HG03025 (cell line): ENCODE results near the gene NUTM2D.
"Not testable (repeated sequence)": the region's sequence is repeated elsewhere in the genome, so short reads cannot be mapped to it uniquely, and the experiment has no call there.

ENCODE experiments used
- ATAC-seq: cut with Tn5 transposase; IDR thresholded peaks from one replicate; pipeline ENCODE4 v1.9.1; 2021; ENCODE audit warnings: mild to moderate bottlenecking, moderate library complexity; ENCODE audit not compliant: unreplicated experiment, low FRiP score

Gene NUTM2D

DNA sequence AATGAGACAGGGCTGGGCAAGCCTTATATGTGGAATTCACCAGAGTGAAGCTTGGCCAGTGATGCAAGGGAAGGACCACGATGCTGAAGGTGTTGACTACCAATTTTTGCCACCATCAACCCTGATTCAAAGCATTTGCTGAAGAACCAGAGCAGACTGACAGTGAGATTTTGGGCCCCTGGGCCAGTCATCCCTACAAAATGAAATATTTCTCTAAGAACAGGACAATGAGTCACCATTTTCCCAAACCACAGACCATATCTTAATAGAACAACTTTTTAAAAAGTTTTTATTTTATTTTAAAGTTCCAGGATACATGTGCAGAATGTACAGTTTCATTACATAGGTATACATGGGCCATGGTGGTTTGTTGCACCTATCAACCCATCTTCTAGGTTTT, 16.5 kb downstream of the NUTM2D start:
- not testable (repeated sequence) for ATAC-seq

DNA sequence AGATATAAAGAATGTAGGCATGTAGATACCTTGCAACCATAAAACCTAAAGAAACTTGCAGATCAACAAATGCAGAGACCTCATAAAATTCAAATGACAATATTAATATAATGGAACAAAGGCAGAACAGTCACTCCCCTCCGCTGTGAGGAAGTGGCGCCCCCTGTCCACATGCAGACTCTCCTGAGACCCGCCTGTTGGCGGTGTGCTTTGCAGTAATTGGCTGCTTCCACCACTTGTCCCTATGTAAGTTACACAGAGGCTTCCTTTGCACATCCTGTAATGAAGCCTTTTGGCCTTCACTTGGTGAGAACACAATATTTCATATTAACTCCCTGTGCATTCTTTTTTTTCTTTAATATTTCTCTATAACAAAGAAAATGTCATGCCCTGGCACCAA, 21.6 kb downstream of the NUTM2D start:
- ATAC-seq: not testable (repeated sequence)

DNA sequence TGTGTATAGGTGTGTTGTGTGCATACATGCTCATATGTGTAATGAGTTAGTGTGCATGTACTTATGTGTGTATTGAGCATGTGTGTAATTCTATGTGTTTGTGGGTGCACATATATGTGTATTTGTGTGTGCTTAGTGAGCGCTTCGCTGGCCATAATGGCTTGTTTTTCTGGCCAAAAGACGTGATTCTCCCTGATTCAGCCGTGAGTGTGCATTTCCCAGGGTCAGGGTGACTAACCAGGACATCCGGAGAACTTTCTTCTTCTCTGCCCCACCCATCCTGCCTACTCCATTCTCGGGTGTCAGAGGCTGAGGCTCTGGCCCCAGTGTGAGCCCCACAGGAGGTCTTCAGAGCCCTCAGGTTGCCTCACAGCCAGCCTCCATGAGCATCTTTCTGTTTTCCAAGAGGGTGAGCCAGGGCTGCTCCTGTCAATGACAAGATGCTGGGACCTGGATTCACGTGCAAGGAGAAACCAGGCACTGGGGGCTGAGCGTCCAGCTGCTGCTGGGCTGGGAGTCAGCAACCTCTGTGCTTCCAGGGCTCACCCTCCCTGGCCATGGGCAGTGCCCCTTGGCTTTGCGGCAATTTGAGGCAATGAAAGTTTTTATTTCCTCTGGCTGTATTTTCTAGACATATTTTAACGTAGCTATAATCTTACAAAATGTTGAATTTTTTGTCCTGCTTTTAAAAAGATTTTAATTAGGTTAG, 25.8 kb downstream of the NUTM2D start:
- not testable (repeated sequence) for ATAC-seq

DNA sequence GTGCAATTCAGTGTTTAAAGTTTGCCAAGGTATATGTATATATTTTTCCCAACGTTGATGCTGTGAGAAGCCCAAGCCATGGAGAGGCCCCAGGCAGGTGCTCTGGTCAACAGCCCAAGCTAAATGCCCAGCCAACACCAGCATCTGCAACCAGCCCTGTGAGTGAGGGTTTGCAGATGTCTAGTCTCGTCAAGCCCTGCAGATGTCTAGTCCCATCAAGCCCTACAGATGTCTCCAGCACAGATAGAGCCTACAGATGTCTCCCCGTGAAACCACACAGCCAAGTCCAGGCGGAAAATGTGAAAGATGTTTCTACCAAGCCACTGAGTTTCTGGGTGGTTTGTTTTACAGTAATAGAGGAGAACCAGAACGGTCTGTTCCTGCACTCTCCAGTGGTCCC, 26.7 kb downstream of the NUTM2D start:
- ATAC-seq: not testable (repeated sequence)

DNA sequence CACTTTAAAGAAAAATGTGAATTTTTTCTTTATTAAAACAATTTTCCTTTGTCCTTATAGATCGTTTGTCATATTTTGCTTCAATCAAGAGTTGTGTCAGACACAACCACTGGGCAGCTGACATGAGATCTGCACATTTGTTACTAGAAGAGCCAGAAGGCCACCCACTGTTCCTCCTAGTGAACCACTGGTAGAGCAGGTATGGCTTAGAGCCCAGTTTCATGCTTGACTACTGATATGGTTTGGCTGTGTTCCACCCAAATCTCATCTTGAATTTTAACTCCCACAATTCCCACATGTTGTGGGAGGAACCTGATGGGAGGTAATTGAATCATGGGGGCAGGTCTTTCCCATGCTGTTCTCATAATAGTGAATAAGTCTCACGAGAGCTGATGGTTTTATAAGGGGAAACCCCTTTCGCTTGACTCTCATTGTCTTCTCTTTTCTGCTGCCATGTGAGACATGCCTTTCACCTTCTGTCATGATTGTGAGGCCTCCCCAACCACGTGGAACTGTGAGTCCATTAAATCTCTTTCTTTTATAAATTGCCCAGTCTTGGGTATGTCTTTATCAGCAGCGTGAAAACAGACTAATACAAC, 28.3 kb downstream of the NUTM2D start:
- ATAC-seq: not testable (repeated sequence)

DNA sequence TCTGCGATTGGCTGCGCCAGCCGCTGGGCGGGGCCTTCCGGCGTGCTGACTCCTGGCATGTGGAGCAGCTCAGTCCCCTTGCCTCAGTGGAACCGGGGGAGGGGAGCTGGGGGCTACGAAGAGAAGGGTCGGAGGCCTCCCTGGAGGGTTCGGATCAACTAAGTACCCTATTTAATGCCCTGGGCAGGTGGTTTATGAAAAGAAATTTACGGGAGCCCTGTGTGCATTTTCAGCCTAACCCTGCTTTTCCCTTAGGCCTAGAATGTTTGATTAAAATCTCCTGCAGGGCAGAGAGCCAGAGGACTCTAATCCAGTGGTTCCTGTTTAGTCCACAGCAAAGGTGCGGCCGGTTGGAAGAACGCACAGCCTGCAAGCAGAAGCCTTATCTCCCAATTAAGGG, 33.8 kb downstream of the NUTM2D start:
- not testable (repeated sequence) for ATAC-seq

DNA sequence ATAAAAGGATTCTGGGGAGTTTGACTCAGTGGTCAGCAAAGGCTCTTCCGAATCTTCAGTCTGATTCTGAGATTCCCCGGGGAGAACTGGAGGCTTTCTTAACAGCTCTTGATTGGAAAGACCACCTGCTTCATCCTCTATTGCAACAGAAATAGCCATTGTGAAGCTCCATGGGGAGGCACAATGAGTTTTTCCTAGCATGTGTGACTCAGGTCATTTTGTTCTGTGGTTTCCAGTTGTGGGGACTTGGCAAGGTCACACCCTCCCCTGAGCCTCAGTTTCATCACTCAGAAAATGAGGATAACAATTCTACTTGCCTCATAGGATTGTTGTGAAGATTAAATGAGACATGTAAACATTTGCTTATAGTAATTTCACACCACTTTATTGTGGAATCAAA, 38.7 kb downstream of the NUTM2D start:
- ATAC-seq: not testable (repeated sequence)

DNA sequence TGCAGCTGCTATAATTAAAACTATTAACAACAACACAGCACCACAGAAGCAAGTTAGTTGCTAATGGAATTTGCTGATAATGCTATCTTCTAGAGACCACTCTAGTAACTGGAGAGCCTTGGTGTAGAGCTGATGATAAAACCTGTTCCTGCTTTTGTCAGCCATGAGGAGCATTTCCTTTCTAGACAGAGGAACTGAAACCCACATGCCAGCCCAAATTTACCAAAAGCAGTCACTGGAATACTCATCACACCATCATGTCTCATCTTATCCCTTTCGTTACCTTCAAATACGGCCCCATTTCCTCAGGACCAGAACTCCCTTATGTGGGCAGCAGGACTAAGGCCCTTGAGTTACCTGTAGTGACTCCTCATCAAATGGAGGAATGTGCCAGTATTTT, 40.9 kb downstream of the NUTM2D start:
- not testable (repeated sequence) for ATAC-seq

DNA sequence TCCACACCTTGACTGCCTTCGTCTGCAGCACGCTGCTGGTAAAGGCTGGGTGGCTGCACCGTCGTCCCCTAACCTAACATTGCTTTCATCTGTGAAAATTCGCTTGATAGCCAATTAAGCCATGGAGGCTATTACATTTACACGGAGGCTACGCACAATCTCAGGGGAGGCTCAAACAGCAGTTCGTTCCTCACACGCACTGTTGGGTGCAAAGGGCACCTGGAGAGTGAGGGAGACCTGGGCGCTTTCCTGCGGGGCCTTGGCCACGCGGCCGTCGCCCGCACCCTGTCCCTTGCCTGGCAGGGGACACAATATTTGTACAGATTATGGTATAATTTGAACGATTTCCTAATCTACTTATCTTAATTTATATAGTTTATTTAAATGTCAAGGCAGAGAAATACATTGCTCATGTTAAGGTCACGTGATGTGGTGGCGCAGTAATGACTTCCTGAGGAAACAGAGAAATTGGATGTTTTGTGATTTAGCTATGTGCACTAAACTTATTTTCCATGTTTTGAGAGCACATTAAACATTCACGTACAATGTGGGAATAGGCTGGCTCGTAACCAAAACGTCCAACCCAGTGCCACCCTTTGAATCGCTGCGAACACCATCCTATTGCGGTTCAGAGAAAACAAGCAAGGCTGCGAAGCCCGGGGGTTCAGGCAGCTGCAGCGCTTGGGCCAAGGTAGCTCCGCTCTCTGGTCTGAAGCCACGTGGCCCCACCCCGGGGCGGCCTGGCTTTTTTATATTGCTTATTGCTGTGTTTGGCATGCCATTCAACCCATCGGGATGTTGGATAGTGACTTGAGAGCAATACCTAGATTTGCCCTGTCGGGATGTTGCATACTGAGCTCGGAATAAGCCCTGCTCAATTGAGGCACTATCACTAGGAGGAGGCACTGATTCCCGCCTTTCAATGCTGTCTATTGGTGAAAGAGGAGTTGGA, 50.2 kb downstream of the NUTM2D start:
- ATAC-seq: not testable (repeated sequence)

DNA sequence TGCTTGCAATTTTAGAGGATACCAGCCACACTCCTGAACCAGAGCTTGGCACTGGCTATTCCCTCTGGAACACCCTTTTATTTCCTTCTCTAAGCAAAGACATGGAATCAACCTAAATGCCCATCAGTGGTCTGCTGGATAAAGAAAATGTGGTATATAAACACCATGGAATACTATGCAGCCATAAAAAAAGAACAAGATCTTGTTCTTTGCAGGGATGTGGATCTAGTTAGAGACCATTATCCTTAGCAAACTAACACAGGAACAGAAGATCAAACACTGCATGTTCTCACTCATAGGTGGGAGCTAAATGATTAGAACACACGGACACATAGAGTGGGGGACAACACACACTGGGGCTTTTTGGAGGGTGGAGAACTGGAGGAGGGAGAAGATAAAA, 56.4 kb downstream of the NUTM2D start:
- not testable (repeated sequence) for ATAC-seq
